Testis (tissue), 3 donors: Measurements from ENCODE around the gene MRM3. TPM values are rescaled to one million over a fixed set of nuclear protein-coding genes. Genes with fewer than 3 reads are reported as not detected.
"Not testable (repeated sequence)": the region's sequence is repeated elsewhere in the genome, so short reads cannot be mapped to it uniquely, and the experiment has no call there.

Experiments
- DNase-seq: peaks from one replicate; pipeline ENCODE4 v3.0.0-alpha.2; 2019
- H3K27ac ChIP-seq, 2 donors: fragments of 200-600 bp; sonication (generic); one replicate each; pipeline ENCODE4 v1.5.1; 2019
- H3K27me3 ChIP-seq: fragments of 200-600 bp; sonication (generic); one replicate; pipeline ENCODE4 v1.5.1; 2019
- H3K36me3 ChIP-seq: fragments of 200-600 bp; sonication (generic); one replicate; pipeline ENCODE4 v1.5.1; 2017; ENCODE audit warnings: low read depth; ENCODE audit errors: missing control alignments
- H3K4me1 ChIP-seq: fragments of 200-600 bp; sonication (generic); one replicate; pipeline ENCODE4 v1.5.1; 2019
- H3K4me3 ChIP-seq, 2 donors: fragments of 200-600 bp; sonication (generic); one replicate each; pipeline ENCODE4 v1.5.1; 2017 to 2019
- H3K9me3 ChIP-seq: fragments of 200-600 bp; sonication (generic); one replicate; pipeline ENCODE4 v1.5.1; 2017
- POLR2A ChIP-seq: fragments of 450-650 bp; IDR thresholded peaks from one replicate; pipeline ENCODE4 v1.6.1; 2017; ENCODE audit warnings: antibody characterized with exemption, mild to moderate bottlenecking, moderate library complexity
- WGBS, 2 donors: methylation state at CpG; one replicate each; pipeline ENCODE4 v1.1.5; 2018; 5-methylcytosine and 5-hydroxymethylcytosine counted together
- intact Hi-C: fragments of 100-400 bp; cut with DNase I; formaldehyde crosslinking; loops from one replicate; pipeline ENCODE4 v1.15.1; 2023; ENCODE audit warnings: low total_unique reads
- polyA plus RNA-seq: library from polyadenylated mRNA; stranded (reverse); fragments of 350-450 nt; fragmentation: Illumina TruSeq; extraction: RNeasy Lipid Tissue Mini Kit (QIAGEN cat#74804); gene quantifications from one replicate; pipeline ENCODE4 v1.2.3, GENCODE V29; 2014; ENCODE audit warnings: low read depth, low replicate concordance; ENCODE audit not compliant: insufficient read depth
- total RNA-seq, 2 donors: library from RNA; depleted of rRNA; stranded (reverse); fragments of >200 nt; gene quantifications; one replicate each; pipeline ENCODE4 v1.2.3, GENCODE V29; 2016
- TF ChIP-seq, protein P1 (sequence below), 3 experiments: fragments of 450-650 bp in 2 of 3; fragments of 200-600 bp in 1 of 3; sonication (generic) in 1 of 3; IDR thresholded peaks; one replicate each; pipeline ENCODE4 v1.5.1; 2016 to 2019; ENCODE audit warnings: antibody characterized with exemption in 3 of 3, mild to moderate bottlenecking in 2 of 3, moderate library complexity in 1 of 3

The MRM3 gene
- total and polyA plus RNA-seq, 3 donors from 2014 or later: 26.0 to 33.1 (median 32.6) TPM

DNA sequence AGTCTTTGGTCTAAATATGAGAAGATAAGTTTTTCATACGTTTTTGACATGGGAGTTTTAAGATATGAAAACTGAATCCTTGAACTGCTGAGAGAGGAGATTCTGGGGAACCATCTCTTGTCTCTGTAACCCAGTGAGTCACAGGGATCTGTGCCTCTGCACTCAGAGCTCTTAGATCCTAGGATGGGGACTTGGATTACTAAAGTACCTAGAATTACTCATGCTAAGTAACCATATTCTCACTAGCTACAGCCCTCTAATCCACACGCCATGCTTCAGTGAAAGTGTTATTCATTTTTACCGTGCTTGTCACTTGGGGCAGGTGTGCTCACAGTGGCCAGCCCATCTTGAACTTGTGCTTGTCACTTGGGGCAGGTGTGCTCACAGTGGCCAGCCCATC is 2.0 kb downstream of the MRM3 start:
- intact Hi-C loops: no loop called here

DNA sequence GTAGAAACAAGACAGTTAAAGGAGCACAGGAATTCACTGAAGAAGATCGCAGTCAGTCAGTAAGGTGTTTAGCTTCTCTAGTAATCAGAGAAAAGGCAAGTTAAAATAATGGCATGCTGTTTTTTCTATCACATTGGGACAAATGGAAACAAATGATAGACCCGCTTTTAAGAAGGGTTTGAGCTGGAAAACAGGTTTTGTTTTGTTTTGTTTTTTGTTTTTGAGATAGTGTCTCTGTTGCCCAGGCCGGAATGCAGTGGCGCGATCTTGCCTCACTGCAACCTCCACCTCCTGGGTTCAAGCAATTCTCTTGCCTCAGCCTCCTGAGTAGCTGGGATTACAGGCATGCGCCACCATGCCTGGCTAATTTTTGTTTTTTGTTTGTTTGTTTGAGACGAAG is 3.7 kb downstream of the MRM3 start:
- H3K27ac ChIP-seq, H3K36me3 ChIP-seq, DNase-seq, H3K27me3 ChIP-seq, H3K4me1 ChIP-seq, H3K9me3 ChIP-seq, H3K4me3 ChIP-seq, intact Hi-C loops: not testable (repeated sequence)
- 89 to 92% methylated on average over 7 of the region's 7 CpGs for WGBS, 2 donors

More for the DNA sequence above, 2.0 kb downstream of the MRM3 start:
- Histone ChIP-seq H3K9me3 (no peaks in the 10 kb centered on the region), H3K27me3 (no peaks in the 10 kb centered on the region), H3K4me1 (no peaks in the 10 kb centered on the region), H3K36me3 (no peaks in the 10 kb centered on the region), H3K4me3 (no peak overlapping the region), H3K27ac (no peak overlapping the region)
- DNase-seq: no peak
- TF ChIP-seq, protein P1, sequence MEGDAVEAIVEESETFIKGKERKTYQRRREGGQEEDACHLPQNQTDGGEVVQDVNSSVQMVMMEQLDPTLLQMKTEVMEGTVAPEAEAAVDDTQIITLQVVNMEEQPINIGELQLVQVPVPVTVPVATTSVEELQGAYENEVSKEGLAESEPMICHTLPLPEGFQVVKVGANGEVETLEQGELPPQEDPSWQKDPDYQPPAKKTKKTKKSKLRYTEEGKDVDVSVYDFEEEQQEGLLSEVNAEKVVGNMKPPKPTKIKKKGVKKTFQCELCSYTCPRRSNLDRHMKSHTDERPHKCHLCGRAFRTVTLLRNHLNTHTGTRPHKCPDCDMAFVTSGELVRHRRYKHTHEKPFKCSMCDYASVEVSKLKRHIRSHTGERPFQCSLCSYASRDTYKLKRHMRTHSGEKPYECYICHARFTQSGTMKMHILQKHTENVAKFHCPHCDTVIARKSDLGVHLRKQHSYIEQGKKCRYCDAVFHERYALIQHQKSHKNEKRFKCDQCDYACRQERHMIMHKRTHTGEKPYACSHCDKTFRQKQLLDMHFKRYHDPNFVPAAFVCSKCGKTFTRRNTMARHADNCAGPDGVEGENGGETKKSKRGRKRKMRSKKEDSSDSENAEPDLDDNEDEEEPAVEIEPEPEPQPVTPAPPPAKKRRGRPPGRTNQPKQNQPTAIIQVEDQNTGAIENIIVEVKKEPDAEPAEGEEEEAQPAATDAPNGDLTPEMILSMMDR (IDR thresholded peaks at IDR 0.05): no peak
- no peak for TF ChIP-seq POLR2A
- 68 to 77% methylated on average over 3 of the region's 3 CpGs for WGBS, 2 donors

DNA sequence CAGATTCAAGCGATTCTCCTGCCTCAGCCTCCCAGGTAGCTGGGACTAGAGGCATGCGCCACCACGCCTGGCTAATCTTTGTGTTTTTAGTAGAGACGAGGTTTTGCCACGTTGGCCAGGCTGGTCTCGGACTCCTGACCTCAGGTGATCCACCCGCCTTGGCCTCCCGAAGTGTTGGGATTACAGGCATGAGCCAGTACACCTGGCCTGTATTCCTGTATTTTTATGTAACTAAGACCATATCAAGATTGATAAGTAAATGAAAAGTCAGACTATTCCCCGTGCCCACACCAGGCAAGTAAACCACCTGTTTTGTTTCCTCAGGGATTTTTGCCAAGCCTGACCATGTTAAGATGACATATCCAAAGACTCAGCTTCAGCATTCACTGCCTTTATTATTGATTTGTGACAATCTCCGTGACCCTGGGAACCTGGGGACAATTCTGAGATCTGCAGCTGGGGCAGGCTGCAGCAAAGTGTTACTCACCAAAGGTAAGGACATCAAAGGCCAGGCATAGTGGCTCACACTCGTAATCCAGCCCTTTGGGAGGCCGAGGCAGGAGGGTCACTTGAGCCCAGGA is 5.6 kb downstream of the MRM3 start:
- no peaks in the 10 kb centered on the region for H3K4me1 ChIP-seq
- H3K27ac ChIP-seq: no peak overlapping the region
- intact Hi-C loops: no loop called here
- no peaks in the 10 kb centered on the region for H3K27me3 ChIP-seq
- WGBS, 2 donors: 91 to 94% methylated on average over 12 of the region's 12 CpGs
- no peak overlapping the region for H3K4me3 ChIP-seq
- no peak for DNase-seq
- no peak for TF ChIP-seq POLR2A
- TF ChIP-seq, protein P1 (IDR thresholded peaks at IDR 0.05): no peak
- H3K9me3 ChIP-seq: no peaks in the 10 kb centered on the region
- no peaks in the 10 kb centered on the region for H3K36me3 ChIP-seq

DNA sequence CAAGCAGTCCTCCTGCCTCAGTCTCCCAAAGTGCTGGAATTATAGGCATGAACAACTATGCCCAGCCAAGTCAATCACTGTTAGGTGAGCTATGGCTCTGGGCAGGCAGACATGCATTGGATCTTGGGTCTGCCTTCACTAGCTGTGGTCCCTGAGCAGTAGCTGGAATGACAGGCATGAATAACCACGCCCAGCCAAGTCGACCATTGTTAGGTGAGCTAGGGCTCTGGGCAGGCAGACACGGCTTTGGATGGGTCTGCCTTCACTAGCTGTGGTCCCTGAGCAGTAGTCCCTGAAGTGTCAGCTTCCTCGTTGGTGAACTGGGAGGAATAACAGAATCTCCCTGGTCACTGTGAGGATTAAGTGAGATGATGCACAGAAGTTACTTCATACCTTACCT is 6.4 kb downstream of the MRM3 start:
- H3K27ac ChIP-seq: no peak overlapping the region
- H3K27me3 ChIP-seq: no peaks in the 10 kb centered on the region
- no peak for DNase-seq
- no peaks in the 10 kb centered on the region for H3K9me3 ChIP-seq
- intact Hi-C loops: no loop called here
- TF ChIP-seq POLR2A: no peak
- TF ChIP-seq, protein P1 (IDR thresholded peaks at IDR 0.05): no peak
- no peaks in the 10 kb centered on the region for H3K36me3 ChIP-seq
- no peak overlapping the region for H3K4me3 ChIP-seq
- no peaks in the 10 kb centered on the region for H3K4me1 ChIP-seq
- 81 to 82% methylated on average over 3 to 4 of the region's 4 CpGs for WGBS, 2 donors

DNA sequence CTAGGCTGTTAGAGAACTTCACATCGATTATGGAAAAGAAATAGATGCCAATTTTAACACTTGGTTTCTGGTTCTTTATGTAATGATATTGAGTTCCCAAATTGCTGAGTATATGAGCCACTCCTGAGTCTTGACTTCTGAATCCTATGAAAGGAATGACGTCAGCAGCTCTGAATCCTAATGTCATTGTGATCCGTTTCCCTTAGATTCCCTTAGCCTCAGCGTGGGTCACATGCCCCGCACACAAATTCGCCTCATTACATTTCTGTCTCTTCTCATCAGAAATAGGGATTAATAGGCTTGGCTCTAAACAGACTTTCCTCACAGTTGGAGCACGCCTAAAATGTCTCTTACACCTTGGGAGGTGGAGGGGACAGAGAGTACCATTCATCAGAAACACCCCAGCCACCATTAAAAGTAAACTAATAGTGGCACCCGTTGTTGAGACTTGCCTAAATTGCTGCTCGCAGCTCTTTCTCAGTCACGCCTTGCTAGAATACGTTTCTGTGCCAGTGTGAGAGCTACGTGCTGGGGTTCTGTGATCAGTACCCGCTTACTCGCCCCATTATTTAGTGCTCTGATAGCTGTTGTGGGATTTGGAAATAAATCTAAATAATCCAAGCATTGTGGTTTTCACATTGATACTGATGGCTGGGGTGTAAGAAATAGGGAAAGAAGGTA is 7.1 kb downstream of the MRM3 start:
- no peak for DNase-seq
- H3K4me1 ChIP-seq: peaks cover 3% of the 10 kb centered on the region
- no peaks in the 10 kb centered on the region for H3K9me3 ChIP-seq
- no peak for TF ChIP-seq POLR2A
- TF ChIP-seq, protein P1 (IDR thresholded peaks at IDR 0.05): no peak
- no peak overlapping the region for H3K4me3 ChIP-seq
- intact Hi-C loops: no loop called here
- H3K36me3 ChIP-seq: no peaks in the 10 kb centered on the region
- H3K27me3 ChIP-seq: no peaks in the 10 kb centered on the region
- no peak overlapping the region for H3K27ac ChIP-seq
- 90 to 95% methylated on average over 14 of the region's 14 CpGs for WGBS, 2 donors

GRCh38 chr17:789931-790873 is 8.0 kb downstream of the MRM3 start:
- H3K4me3 ChIP-seq, intact Hi-C loops, H3K9me3 ChIP-seq, H3K4me1 ChIP-seq, H3K27ac ChIP-seq, H3K36me3 ChIP-seq, H3K27me3 ChIP-seq: not testable (repeated sequence)
- DNase-seq: peak; percentile 83
- WGBS, 2 donors: 47 to 65% methylated on average over 18 to 32 of the region's 38 CpGs

GRCh38 chr17:790874-791247 is 8.7 kb downstream of the MRM3 start:
- H3K36me3 ChIP-seq, H3K27ac ChIP-seq, H3K4me1 ChIP-seq, H3K9me3 ChIP-seq, H3K27me3 ChIP-seq, intact Hi-C loops: not testable (repeated sequence)
- peak; percentile 74 for DNase-seq
- H3K4me3 ChIP-seq: peak overlapping the region in 1 of 2 donors; percentile 23
- 57 to 67% methylated on average over 8 to 11 of the region's 12 CpGs for WGBS, 2 donors
